HG03097 (cell line): ENCODE data around the gene NME9.

Source experiments
- ATAC-seq: cut with Tn5 transposase; IDR thresholded peaks from one replicate; pipeline ENCODE4 v1.9.1; 2021; ENCODE audit not compliant: unreplicated experiment, low FRiP score

NME9 gene

DNA sequence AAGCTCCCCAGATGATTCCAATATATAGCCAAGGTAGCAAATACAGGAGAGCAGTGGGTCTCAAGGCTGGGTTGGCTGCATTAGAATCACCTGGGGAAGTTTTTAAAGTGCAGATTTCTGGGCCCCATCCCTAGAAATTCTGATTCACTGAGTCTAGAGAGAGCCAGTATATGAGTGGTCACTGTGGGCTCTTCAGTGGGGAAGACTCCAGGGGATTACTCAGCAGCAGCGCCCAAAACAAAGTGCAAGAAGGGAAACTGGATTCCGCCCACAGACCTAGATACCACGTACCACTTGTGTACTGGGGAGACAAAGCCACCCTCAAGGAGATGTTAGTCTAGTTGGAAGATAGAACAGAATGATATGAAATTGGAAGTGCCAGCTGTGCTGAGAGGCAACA lies 40.0 kb downstream of the NME9 start:
- no peak for ATAC-seq

DNA sequence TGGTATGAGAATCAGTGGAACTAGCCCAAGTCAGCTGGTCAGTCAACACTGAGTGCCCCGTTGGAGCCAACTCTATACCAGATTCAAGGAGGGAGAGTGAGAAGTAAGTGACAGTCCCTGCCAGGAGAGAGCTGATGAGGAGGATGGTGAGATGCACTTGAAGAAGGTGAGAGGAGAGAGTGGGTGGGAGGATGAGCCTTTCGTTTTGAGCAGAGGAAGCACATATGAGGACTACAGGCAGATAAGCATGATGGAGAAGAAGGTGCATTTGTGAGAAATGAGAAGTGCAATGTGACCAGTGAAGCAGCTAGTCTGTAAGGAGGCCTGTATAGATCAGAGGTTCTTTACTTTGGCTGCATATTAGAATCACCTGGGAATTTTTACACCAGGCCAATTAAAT lies 40.4 kb downstream of the NME9 start:
- no peak for ATAC-seq

DNA sequence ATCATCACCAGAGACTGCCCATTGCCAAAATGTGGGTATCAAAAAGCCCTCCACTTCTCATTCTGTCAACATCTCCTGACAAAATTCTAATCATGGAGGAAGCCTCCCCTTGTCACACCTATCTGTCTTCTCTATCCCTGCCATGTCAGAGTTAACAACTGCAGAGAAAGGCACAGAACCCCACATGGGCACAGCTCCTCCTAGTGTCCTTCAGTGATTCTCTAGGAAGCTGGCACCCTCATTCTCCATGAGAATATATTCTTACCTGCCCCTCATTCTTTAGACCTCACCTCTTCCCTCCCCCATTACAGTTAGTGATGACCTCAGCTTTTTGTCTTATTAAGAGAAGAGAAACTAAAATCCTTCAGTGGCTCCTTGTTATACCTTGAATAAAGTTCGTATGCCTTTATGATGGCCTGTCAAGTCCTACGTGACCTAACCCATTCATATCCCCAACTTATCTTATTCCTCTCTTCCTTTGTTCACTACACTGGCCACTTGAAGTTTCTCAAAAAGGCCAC lies 44.6 kb downstream of the NME9 start:
- ATAC-seq = no peak

DNA sequence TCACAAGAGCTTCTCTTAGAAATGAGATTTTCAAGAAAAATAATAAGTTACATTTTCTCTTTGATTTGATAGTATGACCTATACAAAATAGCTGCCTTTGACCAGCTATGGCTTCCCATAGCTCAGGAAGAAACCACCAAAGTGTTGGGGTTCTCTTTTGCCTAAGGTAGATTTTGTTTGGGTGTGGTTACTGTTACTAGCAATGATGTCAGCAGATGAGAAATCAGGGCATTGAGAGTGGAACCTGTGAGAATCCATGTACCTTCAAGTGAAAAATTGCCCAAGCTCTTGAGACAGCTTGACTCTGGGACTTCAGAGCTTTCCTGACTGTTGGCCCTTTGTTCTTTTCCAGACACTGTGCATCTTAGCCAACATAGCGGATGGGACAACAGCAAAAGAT lies 45.6 kb downstream of the NME9 start:
- ATAC-seq = no peak

DNA sequence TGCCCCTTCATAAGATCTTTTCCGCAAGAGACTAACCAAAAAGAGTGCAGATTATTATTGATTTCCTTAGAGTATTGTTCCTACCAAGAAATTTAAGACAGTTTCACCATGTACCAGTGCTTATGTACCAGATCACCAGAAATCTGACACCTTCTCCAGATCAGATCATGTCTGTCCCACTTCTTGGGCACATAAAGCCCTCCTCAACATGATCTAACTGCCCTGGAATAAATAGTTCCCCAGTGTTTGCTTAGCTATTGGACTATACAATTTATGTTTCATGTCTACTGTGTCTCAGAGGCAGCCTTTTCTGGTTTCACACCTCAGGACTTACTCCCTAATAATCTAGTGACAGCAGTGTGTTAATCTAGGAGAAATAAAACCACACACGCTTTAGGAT lies 46.8 kb downstream of the NME9 start:
- ATAC-seq = no peak

DNA sequence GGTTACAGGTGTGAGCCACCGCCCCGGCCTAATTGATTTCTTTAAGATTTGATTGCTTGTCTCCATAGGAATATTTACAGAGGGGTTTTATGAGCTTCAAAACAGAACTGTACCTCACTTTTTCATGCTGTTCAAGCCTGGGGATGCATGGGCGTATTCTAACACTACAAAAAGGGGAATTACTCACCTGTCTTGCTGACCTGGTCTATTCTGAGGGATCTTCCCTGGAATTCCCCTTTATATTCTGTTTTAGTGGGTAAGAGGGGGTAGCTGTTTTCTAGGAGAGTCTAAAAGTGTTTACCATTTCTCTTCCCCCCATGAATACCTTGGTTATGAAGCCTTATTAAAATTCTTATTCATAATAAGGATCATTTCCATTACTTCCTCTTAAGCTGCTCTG lies 48.1 kb downstream of the NME9 start:
- ATAC-seq = no peak

DNA sequence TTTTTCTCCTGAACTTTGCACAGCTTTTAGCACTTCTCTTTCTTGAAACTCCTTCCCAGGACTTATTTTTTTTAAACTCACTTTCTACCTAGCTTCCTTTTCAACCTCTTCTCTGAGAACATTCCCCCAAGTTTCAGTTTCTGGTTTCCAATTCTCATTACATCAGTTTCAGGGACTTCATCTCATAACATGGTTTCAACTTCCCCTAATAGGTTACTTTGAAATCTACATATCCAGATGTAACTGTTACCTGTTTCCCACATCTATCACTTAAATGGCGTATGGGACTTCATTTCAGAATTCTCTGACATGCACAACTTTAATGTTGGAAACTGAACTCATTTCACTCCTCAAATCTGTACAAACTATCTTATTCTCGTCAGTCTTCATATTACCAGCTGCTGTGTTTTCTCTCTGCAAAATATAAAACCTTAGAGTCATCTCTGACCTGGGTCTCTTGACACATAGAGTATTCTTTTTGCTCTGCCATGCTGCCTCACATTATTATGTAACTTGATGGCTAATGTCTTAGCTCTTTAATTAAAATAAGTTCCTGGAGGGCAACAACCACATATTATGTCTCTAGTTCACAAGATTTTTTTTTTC lies 58.4 kb downstream of the NME9 start:
- no peak for ATAC-seq

DNA sequence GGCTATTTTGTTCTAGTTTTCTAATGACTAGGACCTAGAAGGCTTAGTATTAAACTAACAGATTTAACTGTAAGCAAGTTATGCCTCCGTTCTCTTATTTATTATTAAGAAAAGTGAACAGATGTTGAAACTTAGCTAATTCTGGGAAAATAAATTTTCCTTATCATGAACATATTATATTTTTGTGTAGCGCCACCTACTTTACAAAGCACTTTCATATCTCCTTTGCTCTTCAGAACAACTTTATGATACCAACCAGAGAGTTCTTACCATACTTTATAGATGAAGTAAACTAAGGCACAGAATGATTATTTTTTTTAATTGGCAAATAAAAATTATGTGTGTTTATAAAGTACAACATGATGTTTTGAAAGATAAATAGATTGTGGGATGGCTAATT lies 59.4 kb downstream of the NME9 start:
- no peak for ATAC-seq

DNA sequence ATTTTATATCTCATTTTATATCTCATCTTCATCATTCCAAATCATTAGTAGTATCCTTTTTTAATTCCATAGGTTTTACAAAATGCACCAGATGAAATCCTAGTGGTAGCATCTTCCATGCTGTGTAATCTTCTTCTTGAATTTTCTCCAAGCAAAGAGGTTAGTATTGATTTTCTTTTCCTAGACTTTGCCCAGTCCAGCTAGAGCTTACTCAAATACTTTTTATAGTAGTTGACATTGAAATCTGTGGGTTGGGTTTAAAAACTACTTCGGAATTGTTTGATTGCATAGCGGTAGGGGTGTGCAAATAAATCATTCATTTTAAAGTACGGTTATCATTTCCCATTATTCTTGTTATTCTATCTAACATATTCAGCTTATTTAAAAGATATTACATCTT lies 62.6 kb downstream of the NME9 start:
- ATAC-seq = no peak

DNA sequence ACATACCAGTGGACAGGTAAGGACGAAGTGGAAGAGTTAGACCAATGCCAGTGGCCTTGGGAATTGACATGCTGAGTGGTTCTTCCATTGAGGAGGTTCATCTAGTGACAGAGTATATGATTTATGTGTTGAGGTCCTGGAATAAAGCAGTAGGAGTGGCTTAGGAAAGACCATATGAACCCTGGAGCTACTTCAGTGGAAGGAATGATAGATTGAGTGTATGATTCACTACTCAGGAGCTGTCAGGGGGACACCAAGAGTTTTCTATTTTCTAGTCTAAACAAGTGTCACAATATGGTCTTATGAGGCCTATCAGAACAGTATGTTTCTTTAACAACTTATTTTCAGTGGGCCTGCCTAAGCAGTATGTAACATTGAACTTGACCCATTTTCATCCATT lies 63.9 kb downstream of the NME9 start:
- ATAC-seq = no peak

DNA sequence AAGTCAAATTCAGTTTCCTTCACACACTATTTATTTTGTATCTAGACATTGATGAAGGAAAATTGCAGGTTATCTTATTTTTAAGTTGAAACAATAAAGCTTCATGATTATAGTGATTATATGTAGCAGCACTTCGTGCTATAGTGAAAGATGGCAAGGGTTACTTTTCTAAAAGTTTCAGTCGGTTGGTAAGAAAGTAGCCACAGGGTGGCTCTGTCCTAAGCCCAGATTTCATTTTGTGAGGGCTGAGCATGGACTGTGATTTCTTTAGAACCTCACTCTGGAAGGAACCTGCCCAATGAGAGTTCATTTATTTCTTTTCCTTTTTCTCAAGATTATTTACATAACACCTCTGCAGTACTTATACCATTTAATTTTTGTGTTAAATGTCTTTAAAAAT lies 66.5 kb downstream of the NME9 start:
- no peak for ATAC-seq

DNA sequence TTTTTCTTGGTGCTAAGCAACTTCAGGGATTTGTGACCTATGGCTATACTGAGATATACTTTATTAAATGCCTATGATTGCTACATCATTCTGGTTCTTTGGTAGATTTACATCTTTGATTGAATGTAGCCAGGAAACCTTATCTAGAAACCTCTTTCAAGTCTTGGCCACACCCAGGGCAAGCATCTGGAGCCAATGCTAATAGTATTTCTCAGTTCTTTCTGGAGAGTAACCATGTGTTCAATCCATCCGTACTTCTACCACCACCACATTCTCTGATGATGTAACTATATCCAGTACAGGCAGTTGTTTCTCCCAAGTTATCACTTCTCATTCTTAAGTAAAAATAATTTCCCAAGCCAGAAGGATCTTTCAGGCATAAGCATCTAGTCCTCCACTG lies 69.0 kb downstream of the NME9 start:
- ATAC-seq = no peak

DNA sequence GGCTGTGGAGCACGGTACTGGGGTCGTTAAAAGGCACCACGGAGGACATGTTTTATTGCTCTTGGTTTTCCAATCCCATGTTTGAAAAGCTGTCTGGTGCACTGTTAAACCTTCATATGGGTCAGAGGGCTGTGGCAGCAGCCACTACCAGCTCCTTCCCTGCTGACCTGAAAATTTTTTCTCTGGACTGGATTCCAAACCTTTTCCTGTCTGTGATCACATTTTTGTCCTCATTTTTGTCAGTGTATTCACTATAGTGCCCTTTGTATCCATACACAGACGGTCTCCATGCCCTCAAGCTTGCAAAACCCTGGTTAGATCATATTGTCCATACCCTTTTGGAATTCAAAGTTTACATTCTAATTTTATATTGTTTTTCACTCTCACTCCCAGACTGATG lies 70.5 kb downstream of the NME9 start:
- no peak for ATAC-seq

DNA sequence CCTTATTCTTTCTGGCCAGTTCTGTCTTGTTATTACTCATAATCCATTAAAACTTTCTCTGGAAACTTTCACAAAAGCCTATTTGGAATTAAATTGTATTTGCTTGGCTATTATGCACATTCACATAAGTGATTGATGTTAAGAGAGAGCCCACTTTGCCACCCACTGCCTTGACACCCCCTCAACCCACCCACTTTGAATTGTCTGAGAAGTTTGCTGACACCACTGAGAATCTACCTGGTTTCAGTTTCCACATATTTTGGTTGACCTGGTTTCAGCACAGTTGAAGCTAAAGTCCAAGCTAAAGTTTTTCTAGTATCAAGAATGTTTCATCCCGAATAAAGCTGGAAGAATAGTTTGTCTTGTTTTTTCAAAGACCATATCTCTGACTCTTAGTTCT lies 71.7 kb downstream of the NME9 start:
- ATAC-seq = no peak

DNA sequence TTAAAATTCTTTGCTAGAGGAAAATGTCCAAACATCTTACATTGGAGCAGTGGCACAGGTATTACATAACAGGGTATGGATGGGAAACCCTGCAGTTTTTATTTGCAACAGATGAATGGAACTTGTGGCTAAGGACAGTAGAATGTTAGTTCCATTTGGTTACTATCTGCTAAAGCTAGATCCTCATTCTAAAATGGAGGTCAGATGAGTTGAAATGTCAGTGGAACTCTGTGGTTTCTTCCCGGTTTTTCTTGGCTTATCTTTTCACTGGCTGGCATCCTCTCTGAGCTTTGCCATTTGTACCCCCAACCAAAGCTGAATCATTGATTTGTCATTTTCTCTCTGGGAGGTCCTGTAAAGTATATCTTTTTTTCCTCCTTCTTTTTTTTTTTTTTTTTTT lies 73.6 kb downstream of the NME9 start:
- ATAC-seq = no peak

DNA sequence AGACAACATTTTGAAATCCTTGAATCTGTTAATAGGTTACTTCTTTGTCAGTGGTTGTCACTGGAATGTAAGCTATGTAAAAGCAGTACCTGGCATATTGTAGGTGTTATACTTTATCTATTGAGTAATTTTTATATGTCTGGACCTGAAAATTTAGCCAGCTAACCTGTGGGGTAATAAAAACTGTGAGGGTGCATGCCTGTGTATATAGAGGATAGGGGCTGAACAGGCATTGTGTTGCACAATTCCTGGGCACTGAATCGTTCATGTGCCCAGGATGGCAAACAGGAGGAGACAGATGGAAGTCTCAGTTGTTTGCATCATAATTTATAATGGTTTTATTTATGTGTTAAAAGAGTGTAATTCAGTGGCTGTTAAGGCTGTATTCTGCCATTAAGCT lies 75.4 kb downstream of the NME9 start:
- no peak for ATAC-seq

DNA sequence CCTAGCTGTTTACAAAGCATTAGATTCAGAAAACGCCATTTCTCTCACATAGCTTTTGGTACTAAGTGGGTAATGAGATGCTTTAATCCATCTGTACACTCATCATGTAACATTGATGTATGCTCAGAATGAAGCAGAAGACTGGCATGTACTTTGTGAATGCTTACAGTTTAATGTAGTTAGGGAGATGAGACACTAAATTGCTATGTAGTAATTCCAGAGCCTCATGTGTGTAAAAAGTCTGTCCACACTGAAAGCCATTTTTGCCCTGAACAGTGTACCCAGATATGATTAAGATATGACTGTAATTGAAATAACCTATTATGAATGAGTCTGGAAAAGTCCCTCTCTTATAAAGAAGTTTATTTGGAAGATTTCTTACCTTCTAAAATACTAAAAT lies 76.0 kb downstream of the NME9 start:
- no peak for ATAC-seq
